Kidney (tissue), 22 donors: ENCODE results near the gene BLVRA. TPM values are rescaled to one million over a fixed set of nuclear protein-coding genes. Genes with fewer than 3 reads are reported as not detected.
A peak's percentile ranks its signal among the peaks of the same experiment; 100 is the strongest.
"Not testable (repeated sequence)": the region's sequence is repeated elsewhere in the genome, so short reads cannot be mapped to it uniquely, and the experiment has no call there.

Experiments
- DNase-seq, 5 donors: peaks; one replicate each; pipeline ENCODE4 v3.0.0-alpha.2; 2013 to 2020
- FAIRE-seq: peaks from 2 replicates; lab custom pipeline; 2012; peaks lifted over from hg19 to GRCh38; lab: Jason Lieb, UNC
- H3K27ac ChIP-seq, 2 donors: one replicate each; pipeline ENCODE4 v1.7.0; 2013; ENCODE audit warnings: low read depth in 2 of 2, low read length in 2 of 2, inconsistent platforms in 1 of 2
- H3K27me3 ChIP-seq: one replicate; pipeline ENCODE4 v1.7.1; 2013; ENCODE audit warnings: low read length, inconsistent platforms; ENCODE audit not compliant: control insufficient read depth, insufficient read depth
- H3K36me3 ChIP-seq, 3 donors: one replicate each; pipeline versions ENCODE4 v1.7.0 to v1.7.1; 2013; ENCODE audit warnings: low read length in 3 of 3, control low read depth in 1 of 3, inconsistent platforms in 1 of 3; ENCODE audit not compliant: insufficient read depth in 3 of 3, control insufficient read depth in 2 of 3
- H3K4me1 ChIP-seq, 3 donors: one replicate each; pipeline versions ENCODE4 v1.7.0 to v1.7.1; 2013; ENCODE audit warnings: low read length in 3 of 3, inconsistent platforms in 1 of 3, low read depth in 1 of 3; ENCODE audit not compliant: control insufficient read depth in 2 of 3, insufficient read depth in 2 of 3
- H3K4me3 ChIP-seq, 3 donors: one replicate each; pipeline versions ENCODE4 v1.7.0 to v1.8.1; 2013; ENCODE audit warnings: low read length in 3 of 3, control low read depth in 1 of 3, inconsistent platforms in 1 of 3
- H3K9ac ChIP-seq, 3 donors: one replicate each; pipeline versions ENCODE4 v1.7.0 to v1.7.1; 2013; ENCODE audit warnings: low read length in 3 of 3, control low read depth in 1 of 3, inconsistent platforms in 1 of 3
- H3K9me3 ChIP-seq, 3 donors: one replicate each; pipeline versions ENCODE4 v1.7.0 to v1.7.1; 2013; ENCODE audit warnings: low read length in 3 of 3, control low read depth in 1 of 3, inconsistent platforms in 1 of 3; ENCODE audit not compliant: control insufficient read depth in 2 of 3, insufficient read depth in 1 of 3
- CTCF ChIP-seq: IDR thresholded peaks from 3 replicates; pipeline ENCODE4 v1.5.1; 2012; ENCODE audit warnings: mild to moderate bottlenecking, moderate library complexity, borderline replicate concordance; ENCODE audit not compliant: insufficient read depth; ENCODE audit errors: extremely low read depth
- intact Hi-C: fragments of 100-400 bp; cut with DNase I; formaldehyde crosslinking; loops from one replicate; pipeline ENCODE4 v1.11.1; 2022
- long read RNA-seq, 10 donors: library from polyadenylated mRNA in 1 of 10; unstranded in 1 of 10; transcript quantifications; one replicate each; pipeline ENCODE4 v2.0.0 and lab custom pipeline, GENCODE V29; 2021 to 2026
- polyA plus RNA-seq: library from polyadenylated mRNA; stranded (reverse); fragments of 350-450 nt; fragmentation: Illumina TruSeq; extraction: RNeasy Lipid Tissue Mini Kit (QIAGEN cat#74804); gene quantifications from one replicate; pipeline ENCODE4 v1.2.3, GENCODE V29; 2014; ENCODE audit warnings: low read depth, low replicate concordance; ENCODE audit not compliant: insufficient read depth
- total RNA-seq: library from RNA; stranded (reverse); fragmentation: NEBNext Ultra II Directional; extraction: Animal tissue kit (Norgen Biotek cat#: 25700); gene quantifications from one replicate; pipeline ENCODE4 v1.2.1, GENCODE V29; 2021
- donor health status: control.
- donor health status: control.
- donor health status: control.
- donor health status: control.
- donor health status: control.
- donor health status: DM: yes; HTN: yes; CAD: no.
- donor health status: Normal renal cell carcinoma (clear cell type).

Gene BLVRA
- total RNA-seq = 69.6 TPM
- polyA plus RNA-seq = 86.9 TPM
- long read RNA-seq, donor 1, transcript BLVRA-201 (8 exons, 1,071 nt) = major isoform, 9 of 9 reads
- long read RNA-seq, donor 1, partial matches to known transcripts = 0 of 9 reads
- long read RNA-seq, donor 1, other reads (novel, unspliced or antisense) = 0 of 9 reads
- long read RNA-seq, donor 2, transcript BLVRA-201 (8 exons, 1,071 nt) = major isoform, 13 of 13 reads
- long read RNA-seq, donor 2, partial matches to known transcripts = 0 of 13 reads
- long read RNA-seq, donor 2, other reads (novel, unspliced or antisense) = 0 of 13 reads
- long read RNA-seq, donor 3, transcript BLVRA-201 (8 exons, 1,071 nt) = major isoform, 16 of 20 reads
- long read RNA-seq, donor 3, partial matches to known transcripts = 0 of 20 reads
- long read RNA-seq, donor 3, other reads (novel, unspliced or antisense) = 0 of 20 reads
- long read RNA-seq, donor 4, transcript BLVRA-201 (8 exons, 1,071 nt) = major isoform, 15 of 16 reads
- long read RNA-seq, donor 4, partial matches to known transcripts = 0 of 16 reads
- long read RNA-seq, donor 4, other reads (novel, unspliced or antisense) = 0 of 16 reads
- long read RNA-seq, donor 5, partial matches to known transcripts = 0 of 1 reads
- long read RNA-seq, donor 5, other reads (novel, unspliced or antisense) = 0 of 1 reads
- long read RNA-seq, donor 6, transcript BLVRA-201 (8 exons, 1,071 nt) = major isoform, 34 of 60 reads
- long read RNA-seq, donor 6, partial matches to known transcripts = 24 of 60 reads
- long read RNA-seq, donor 6, other reads (novel, unspliced or antisense) = 0 of 60 reads
- long read RNA-seq, donor 7, transcript BLVRA-201 (8 exons, 1,071 nt) = major isoform, 52 of 62 reads
- long read RNA-seq, donor 7, partial matches to known transcripts = 6 of 62 reads
- long read RNA-seq, donor 7, other reads (novel, unspliced or antisense) = 2 of 62 reads
- long read RNA-seq, donor 8, transcript BLVRA-201 (8 exons, 1,071 nt) = major isoform, 24 of 26 reads
- long read RNA-seq, donor 8, partial matches to known transcripts = 0 of 26 reads
- long read RNA-seq, donor 8, other reads (novel, unspliced or antisense) = 0 of 26 reads
- long read RNA-seq, donor 9, transcript BLVRA-201 (8 exons, 1,071 nt) = major isoform, 17 of 17 reads
- long read RNA-seq, donor 9, partial matches to known transcripts = 0 of 17 reads
- long read RNA-seq, donor 9, other reads (novel, unspliced or antisense) = 0 of 17 reads
- long read RNA-seq, donor 10, transcript BLVRA-201 (8 exons, 1,071 nt) = major isoform, 15 of 21 reads
- long read RNA-seq, donor 10, partial matches to known transcripts = 5 of 21 reads
- long read RNA-seq, donor 10, other reads (novel, unspliced or antisense) = 0 of 21 reads

- intact Hi-C loops = no loop called here
- peak within 1 kb of the TSS; percentile 49 to 69 for H3K27ac ChIP-seq
- peak; percentile 75 to 92 (median 81) for DNase-seq
These were observed at the start of gene BLVRA for GRCh38 chr7:43758029-43758821. BLVRA (plus strand) TSS chr7:43758680; CDS start chr7:43771159, 12,479 bp downstream.

GRCh38 chr7:43711503-43711902, 47.0 kb upstream of the BLVRA start:
- Histone ChIP-seq H3K36me3 (no peaks in the 10 kb centered on the region), H3K27me3 (no peaks in the 10 kb centered on the region), H3K27ac (no peak overlapping the region), H3K4me1 (no peaks in the 10 kb centered on the region), H3K9me3 (no peaks in the 10 kb centered on the region), H3K4me3 (no peak overlapping the region), H3K9ac (no peak overlapping the region)
- FAIRE-seq = no peak
- DNase-seq = no peak
- intact Hi-C loops = no loop called here
- TF ChIP-seq CTCF = no peak

More at GRCh38 chr7:43758029-43758821, at the start of gene BLVRA:
- no peaks in the 10 kb centered on the region for H3K36me3 ChIP-seq
- peak within 1 kb of the TSS; percentile 56 to 86 (median 77) for H3K4me3 ChIP-seq
- no peak for FAIRE-seq
- H3K27me3 ChIP-seq = no peaks in the 10 kb centered on the region
- no peaks in the 10 kb centered on the region for H3K9me3 ChIP-seq
- TF ChIP-seq CTCF = no peak
- H3K4me1 ChIP-seq = peaks cover 0 to 7% (median 5%) of the 10 kb centered on the region in 3 donors
- peak within 1 kb of the TSS; percentile 43 to 78 (median 77) for H3K9ac ChIP-seq

GRCh38 chr7:43715966-43716365, 42.5 kb upstream of the BLVRA start:
- FAIRE-seq, H3K4me1 ChIP-seq, H3K27ac ChIP-seq, H3K9me3 ChIP-seq, H3K36me3 ChIP-seq, H3K27me3 ChIP-seq, H3K9ac ChIP-seq, H3K4me3 ChIP-seq, intact Hi-C loops, DNase-seq: not testable (repeated sequence)
